Measurements from ENCODE around the gene IL6. TPM values are rescaled to one million over a fixed set of nuclear protein-coding genes. Genes with fewer than 3 reads are reported as not detected.
"Not testable (repeated sequence)": the region's sequence is repeated elsewhere in the genome, so short reads cannot be mapped to it uniquely, and the experiment has no call there.

IL6 gene
- total RNA-seq, 1 experiment from 2014 or later: not detected

- DNase-seq (ENCODE audit: low spot score); in situ Hi-C loops (cut with HindIII; ENCODE audit: low sequenced_read_pairs): not testable (repeated sequence)
These were observed 23.7 kb upstream of the IL6 start for GRCh38 chr7:22703107-22703855.

DNA sequence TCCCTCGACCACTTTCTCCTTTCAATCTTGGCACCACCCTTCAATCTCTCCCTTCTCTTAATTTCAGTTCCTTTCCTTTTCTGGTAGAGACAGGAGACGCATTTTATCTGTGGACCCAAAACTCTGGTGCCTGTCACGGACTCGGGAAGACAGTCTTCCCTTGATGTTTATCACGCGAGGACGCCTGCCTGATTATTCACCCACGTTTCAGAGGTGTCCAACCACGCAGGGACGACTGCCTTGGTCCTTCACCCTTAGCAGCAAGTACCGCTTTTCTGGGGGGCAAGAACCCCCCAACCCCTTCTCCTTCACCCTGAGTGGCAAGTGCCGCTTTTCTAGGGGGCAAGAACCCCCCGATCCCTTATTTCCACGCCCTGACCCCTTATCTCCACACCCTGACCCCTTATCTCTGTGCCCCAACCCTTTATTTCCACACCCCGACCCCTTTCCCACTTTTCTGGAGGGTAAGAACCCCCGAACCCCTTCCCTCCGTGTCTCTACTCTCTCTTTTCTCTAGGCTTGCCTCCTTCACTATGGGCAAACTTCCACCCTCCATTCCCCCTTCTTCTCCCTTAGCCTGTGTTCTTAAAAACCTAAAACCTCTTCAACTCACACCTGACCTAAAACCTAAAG, 22.9 kb upstream of the IL6 start:
- in situ Hi-C loops (cut with HindIII; ENCODE audit: low sequenced_read_pairs); DNase-seq (ENCODE audit: low spot score): not testable (repeated sequence)

DNA sequence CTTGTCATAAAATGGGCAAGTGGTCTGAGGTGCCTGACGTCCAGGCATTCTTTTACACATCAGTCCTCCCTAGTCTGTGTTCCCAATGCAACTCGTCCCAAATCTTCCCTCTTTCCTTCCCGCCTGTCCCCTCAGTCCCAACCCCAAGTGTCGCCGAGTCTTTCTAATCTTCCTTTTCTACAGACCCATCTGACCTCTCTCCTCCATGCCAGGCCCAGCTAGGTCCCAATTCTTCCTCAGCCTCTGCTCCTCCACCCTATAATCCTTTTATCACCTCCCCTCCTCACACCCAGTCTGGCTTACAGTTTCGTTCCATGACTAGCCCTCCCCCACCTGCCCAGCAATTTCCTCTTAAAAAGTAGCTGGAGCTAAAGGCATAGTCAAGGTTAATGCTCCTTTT, 22.3 kb upstream of the IL6 start:
- in situ Hi-C loops (cut with HindIII; ENCODE audit: low sequenced_read_pairs); DNase-seq (ENCODE audit: low spot score): not testable (repeated sequence)

DNA sequence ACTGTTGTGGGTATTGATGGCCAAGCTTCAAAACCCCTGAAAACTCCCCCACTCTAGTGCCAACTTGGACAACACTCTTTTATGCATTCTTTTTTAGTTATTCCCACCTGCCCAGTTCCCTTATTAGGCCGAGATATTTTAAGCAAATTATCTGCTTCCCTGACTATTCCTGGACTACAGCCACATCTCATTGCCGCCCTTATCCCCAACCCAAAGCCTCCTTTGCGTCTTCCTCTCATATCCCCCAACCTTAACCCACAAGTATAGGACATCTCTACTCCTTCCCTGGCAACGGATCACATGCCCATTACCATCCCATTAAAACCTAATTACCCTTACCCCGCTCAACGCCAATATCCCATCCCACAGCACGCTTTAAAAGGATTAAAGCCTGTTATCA, 21.1 kb upstream of the IL6 start:
- DNase-seq (ENCODE audit: low spot score); in situ Hi-C loops (cut with HindIII; ENCODE audit: low sequenced_read_pairs): not testable (repeated sequence)

DNA sequence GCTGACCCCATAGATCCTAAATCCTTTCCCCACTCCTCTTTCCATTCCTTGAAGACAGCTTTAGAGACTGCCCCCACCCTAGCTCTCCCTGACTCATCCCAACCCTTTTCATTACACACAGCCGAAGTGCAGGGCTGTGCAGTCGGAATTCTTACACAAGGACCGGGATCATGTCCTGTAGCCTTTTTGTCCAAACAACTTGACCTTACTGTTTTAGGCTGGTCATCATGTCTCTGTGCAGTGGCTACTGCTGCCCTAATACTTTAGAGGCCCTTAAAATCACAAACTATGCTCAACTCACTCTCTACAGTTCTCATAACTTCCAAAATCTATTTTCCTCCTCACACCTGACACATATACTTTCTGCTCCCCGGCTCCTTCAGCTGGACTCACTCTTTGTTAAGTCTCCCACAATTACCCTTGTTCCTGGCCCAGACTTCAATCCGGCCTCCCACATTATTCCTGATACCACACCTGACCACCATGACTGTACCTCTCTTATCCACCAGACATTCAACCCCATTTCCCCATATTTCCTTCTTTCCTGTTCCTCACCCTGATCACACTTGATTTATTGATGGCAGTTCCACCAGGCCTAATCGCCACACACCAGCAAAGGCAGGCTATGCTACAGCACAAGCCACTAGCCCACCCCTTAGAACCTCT, 19.8 kb upstream of the IL6 start:
- in situ Hi-C loops (cut with HindIII; ENCODE audit: low sequenced_read_pairs); DNase-seq (ENCODE audit: low spot score): not testable (repeated sequence)

GRCh38 chr7:22708214-22708613, 18.8 kb upstream of the IL6 start:
- in situ Hi-C loops (cut with HindIII; ENCODE audit: low sequenced_read_pairs); DNase-seq (ENCODE audit: low spot score): not testable (repeated sequence)

- in situ Hi-C loops (cut with HindIII; ENCODE audit: low sequenced_read_pairs); DNase-seq (ENCODE audit: low spot score): not testable (repeated sequence)
These were observed 18.3 kb upstream of the IL6 start for GRCh38 chr7:22708677-22709061.

GRCh38 chr7:22709062-22709829, 17.8 kb upstream of the IL6 start:
- DNase-seq (ENCODE audit: low spot score); in situ Hi-C loops (cut with HindIII; ENCODE audit: low sequenced_read_pairs): not testable (repeated sequence)

GRCh38 chr7:22709857-22710256, 17.1 kb upstream of the IL6 start:
- in situ Hi-C loops (cut with HindIII; ENCODE audit: low sequenced_read_pairs): no loop called here
- DNase-seq (ENCODE audit: low spot score): no peak

DNA sequence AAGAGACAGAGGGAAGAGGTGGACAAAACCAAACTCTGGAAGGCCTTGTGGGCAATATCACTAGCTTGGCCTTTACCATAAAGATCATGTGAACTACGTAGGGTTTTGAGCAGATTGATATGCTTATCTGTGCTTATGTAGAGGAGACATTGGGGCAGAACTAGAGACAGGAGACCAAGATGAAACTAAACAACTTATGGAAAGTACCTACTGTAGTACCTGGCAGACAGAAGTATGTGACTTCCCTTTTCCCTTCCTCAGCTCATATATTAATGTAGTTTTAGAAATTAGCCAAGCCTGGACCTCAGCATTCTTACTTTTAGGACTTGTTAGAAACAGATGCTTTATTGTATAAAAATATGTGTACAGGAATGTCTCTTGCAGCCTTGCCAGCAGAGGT, 14.0 kb upstream of the IL6 start:
- no peak for DNase-seq (ENCODE audit: low spot score)
- in situ Hi-C loops (cut with HindIII; ENCODE audit: low sequenced_read_pairs): no loop called here

DNA sequence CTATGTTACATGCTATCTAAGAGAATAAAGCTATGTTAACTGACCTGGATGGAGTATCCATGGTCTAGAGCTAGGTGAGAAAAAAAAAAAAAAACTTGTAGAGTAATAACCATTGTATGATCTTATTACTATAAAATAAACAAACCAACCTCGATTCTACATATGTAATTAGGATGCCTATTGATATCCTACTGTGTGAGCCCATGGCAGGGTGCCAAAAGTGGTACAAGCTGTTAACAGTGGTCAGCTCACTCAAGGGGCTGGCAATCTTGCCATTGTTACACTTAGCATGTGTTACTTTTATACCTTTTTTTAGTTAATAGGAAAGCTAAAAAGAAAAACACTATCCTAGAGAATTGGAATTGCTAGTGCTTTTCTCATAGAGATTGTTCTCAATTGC, 13.5 kb upstream of the IL6 start:
- in situ Hi-C loops (cut with HindIII; ENCODE audit: low sequenced_read_pairs): no loop called here
- DNase-seq (ENCODE audit: low spot score): no peak

GRCh38 chr7:22715969-22716368, 11.0 kb upstream of the IL6 start:
- no peak for DNase-seq (ENCODE audit: low spot score)
- in situ Hi-C loops (cut with HindIII; ENCODE audit: low sequenced_read_pairs): no loop called here

DNA sequence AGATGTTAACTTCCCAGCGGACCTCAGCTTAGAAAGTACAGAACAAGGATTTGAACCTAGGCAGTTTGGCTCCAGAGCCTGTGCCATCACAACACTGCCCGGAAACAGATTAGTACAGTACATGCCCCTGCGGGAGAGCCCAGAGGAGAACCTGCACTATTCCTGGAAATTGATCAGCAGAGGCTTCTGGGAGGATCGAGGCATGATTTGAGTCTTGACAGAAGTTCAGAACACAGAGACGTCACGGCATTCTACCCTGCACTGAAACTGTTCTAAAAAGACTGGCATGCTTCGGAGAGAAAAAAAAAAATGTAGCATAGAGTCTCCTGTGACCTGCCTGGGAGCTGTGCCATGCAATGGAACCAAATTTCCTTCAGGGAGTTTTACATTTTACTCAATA, 9.2 kb upstream of the IL6 start:
- in situ Hi-C loops (cut with HindIII; ENCODE audit: low sequenced_read_pairs): no loop called here
- no peak for DNase-seq (ENCODE audit: low spot score)

GRCh38 chr7:22718200-22718711, 8.7 kb upstream of the IL6 start:
- in situ Hi-C loops (cut with HindIII; ENCODE audit: low sequenced_read_pairs): no loop called here
- DNase-seq (ENCODE audit: low spot score): no peak

DNA sequence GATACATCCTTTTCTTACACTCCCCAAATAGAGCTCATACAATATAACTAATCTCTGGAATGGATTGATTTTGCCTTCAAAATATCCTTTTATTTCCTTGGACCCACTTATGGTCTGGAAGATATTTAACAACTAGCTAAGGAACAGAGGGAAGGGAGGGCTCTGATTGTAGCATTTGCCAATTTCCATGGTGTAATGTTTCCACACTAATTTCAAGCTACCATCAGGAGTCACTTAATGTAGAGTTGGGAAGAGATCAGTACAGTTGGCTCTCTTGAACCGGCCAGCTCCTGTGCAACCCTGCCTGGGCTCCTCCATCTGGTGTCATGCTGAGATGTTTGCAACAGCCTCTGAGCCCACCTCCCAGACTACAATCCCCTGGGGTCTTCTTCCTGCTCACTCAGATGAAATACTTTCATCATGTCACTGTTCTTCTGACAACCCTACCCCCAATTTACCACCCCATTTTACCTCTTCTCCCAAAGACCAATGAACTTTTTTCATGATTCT, 8.0 kb upstream of the IL6 start:
- in situ Hi-C loops (cut with HindIII; ENCODE audit: low sequenced_read_pairs): no loop called here
- DNase-seq (ENCODE audit: low spot score): no peak

GRCh38 chr7:22720791-22721786, 5.9 kb upstream of the IL6 start:
- DNase-seq (ENCODE audit: low spot score): no peak
- in situ Hi-C loops (cut with HindIII; ENCODE audit: low sequenced_read_pairs): no loop called here

GRCh38 chr7:22722536-22723180, 4.3 kb upstream of the IL6 start:
- no peak for DNase-seq (ENCODE audit: low spot score)

DNA sequence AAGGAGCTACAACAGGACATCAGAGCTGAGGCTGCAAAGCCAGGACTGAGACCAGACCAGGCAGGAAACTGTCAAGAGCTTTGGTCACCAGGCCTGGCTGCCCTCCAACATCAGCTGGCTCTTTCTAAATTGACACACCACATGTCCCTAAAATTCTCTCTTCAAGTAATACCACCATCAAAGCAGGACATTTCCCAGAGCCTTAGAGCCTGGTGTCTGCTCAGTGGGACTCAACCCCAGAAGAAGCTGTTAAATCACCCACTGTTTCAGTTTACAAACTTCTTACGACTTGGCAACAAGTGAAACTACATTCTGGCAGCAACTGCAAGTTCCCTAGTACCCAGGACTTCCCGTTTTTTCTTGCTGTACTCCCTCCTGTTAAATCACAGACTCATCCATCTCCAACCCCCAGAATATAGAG, 3.8 kb upstream of the IL6 start:
- in situ Hi-C loops (cut with HindIII; ENCODE audit: low sequenced_read_pairs): no loop called here
- DNase-seq (ENCODE audit: low spot score): peak; percentile 10

More at GRCh38 chr7:22722536-22723180, 4.3 kb upstream of the IL6 start:
- in situ Hi-C loops (cut with HindIII; ENCODE audit: low sequenced_read_pairs): no loop called here
